OCI-LY7 (cell line): ENCODE results near the gene SLC8B1.

Experiments
- CTCF ChIP-seq: fragments of 200-600 bp; sonication (generic); conservative IDR thresholded peaks from 2 replicates; pipeline ENCODE4 v1.5.1; 2014; ENCODE audit warnings: mild to moderate bottlenecking, antibody characterized with exemption, low read length, moderate library complexity, mixed read lengths
- EZH2phosphoT487 ChIP-seq: fragments of 200-600 bp; sonication (generic); IDR thresholded peaks from 2 replicates; pipeline ENCODE4 v1.6.1; 2018; ENCODE audit warnings: low read depth, borderline replicate concordance, mild to moderate bottlenecking, mixed run types, antibody characterized with exemption, low read length, moderate library complexity, mixed read lengths

DNA sequence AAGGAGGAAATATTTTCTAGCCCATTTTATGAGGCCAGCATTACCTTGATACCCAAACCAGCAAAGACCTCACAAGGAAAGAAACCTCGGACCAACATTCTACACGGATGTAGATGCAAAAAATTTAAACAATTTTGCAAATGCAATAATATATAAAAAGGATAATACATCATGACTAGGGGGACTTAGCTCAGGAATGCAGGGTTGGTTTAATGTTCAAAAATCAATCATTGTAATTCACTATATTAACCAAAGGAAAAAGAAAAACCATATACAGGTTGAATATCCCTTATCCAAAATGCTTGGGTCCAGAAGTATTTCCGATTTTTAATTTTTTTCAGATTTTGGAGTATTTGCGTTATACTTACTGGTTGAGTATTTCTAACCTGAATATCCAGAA is 80.6 kb downstream of the SLC8B1 start:
- TF ChIP-seq CTCF (no peak), EZH2phosphoT487 (no peak)
